H1 (cell line): Measurements from ENCODE around the gene ITGA5. TPM values are rescaled to one million over a fixed set of nuclear protein-coding genes. Genes with fewer than 3 reads are reported as not detected.

Experiments
- PHF8 ChIP-seq: fragments of 200-600 bp; sonication (generic); conservative IDR thresholded peaks from 2 replicates; pipeline ENCODE4 v1.7.1; 2012; ENCODE audit warnings: low read depth, mild to moderate bottlenecking, inconsistent platforms, low read length, moderate library complexity
- SAP30 ChIP-seq: fragments of 300-600 bp; sonication (generic); IDR thresholded peaks from 2 replicates; pipeline ENCODE4 v1.7.1; 2012; ENCODE audit warnings: low read length, moderate library complexity, mild to moderate bottlenecking, inconsistent platforms; ENCODE audit not compliant: insufficient read depth, insufficient replicate concordance
- polyA plus RNA-seq, 7 experiments: library from polyadenylated mRNA; depleted of rRNA in 3 of 7; stranded (reverse) in 5 of 7; unstranded in 2 of 7; fragments of >200 nt in 5 of 7; fragments of 200-250 nt in 2 of 7; gene quantifications; 1 replicate in 5 of 7; 2 replicates in 1 of 7; 4 replicates in 1 of 7; pipeline versions ENCODE4 v1.2.1 to v1.2.3, GENCODE V29; 2011 to 2013; ENCODE audit warnings: missing spikeins in 2 of 7, mixed read lengths in 2 of 7
- total RNA-seq: library from RNA; stranded (reverse); fragmentation: NEBNext Ultra II Directional; extraction: Animal tissue kit (Norgen Biotek cat#: 25700); gene quantifications from 2 replicates; pipeline ENCODE4 v1.2.1, GENCODE V29; 2021

The ITGA5 gene
- total and polyA plus RNA-seq, 2 of the 8 experiments (the other 6 are each of a cell fraction or from before 2014, with no cell fraction given): 11.6 to 19.4 TPM

- TF ChIP-seq SAP30 (peak; percentile 33), PHF8 (peak; percentile 36; the same call in 1 of the 2 replicates)
Measured at GRCh38 chr12:54419088-54419887, at the start of gene ITGA5 (continued).
